HG02610 (cell line): ENCODE data around the gene ALAS1.
A peak's percentile ranks its signal among the peaks of the same experiment; 100 is the strongest.

ENCODE experiments used
- ATAC-seq: cut with Tn5 transposase; IDR thresholded peaks from one replicate; pipeline ENCODE4 v1.9.1; 2021; ENCODE audit warnings: mild to moderate bottlenecking, moderate library complexity; ENCODE audit not compliant: unreplicated experiment

The ALAS1 gene

GRCh38 chr3:52220380-52221026, 22.5 kb downstream of the ALAS1 start:
- ATAC-seq, result no peak

- no peak for ATAC-seq
These were observed 23.2 kb downstream of the ALAS1 start for GRCh38 chr3:52221141-52221562.

GRCh38 chr3:52221563-52222318, 23.8 kb downstream of the ALAS1 start:
- ATAC-seq, result no peak

- no peak for ATAC-seq
These were observed 24.6 kb downstream of the ALAS1 start for GRCh38 chr3:52222319-52223221.

- no peak for ATAC-seq
These were observed 25.8 kb downstream of the ALAS1 start for GRCh38 chr3:52223449-52224408.

GRCh38 chr3:52225452-52226228, 27.7 kb downstream of the ALAS1 start, which contains the start of gene TLR9:
TSS of gene TLR9 (minus strand) at chr3:52225645. CDS start at chr3:52225529, 116 bp downstream.
- ATAC-seq, result peak; percentile 81

GRCh38 chr3:52226229-52226817, 28.4 kb downstream of the ALAS1 start:
- ATAC-seq, result no peak

- ATAC-seq, result no peak
These were observed 29.2 kb downstream of the ALAS1 start for GRCh38 chr3:52227117-52227516.

- no peak for ATAC-seq
These were observed 29.8 kb downstream of the ALAS1 start for GRCh38 chr3:52227766-52228165.

GRCh38 chr3:52228266-52228665, 30.3 kb downstream of the ALAS1 start:
- ATAC-seq, result no peak

GRCh38 chr3:52228751-52229291, 30.9 kb downstream of the ALAS1 start:
- no peak for ATAC-seq

- ATAC-seq, result no peak
These were observed 31.7 kb downstream of the ALAS1 start for GRCh38 chr3:52229656-52230055.

GRCh38 chr3:52230461-52230860, 32.5 kb downstream of the ALAS1 start:
- no peak for ATAC-seq

GRCh38 chr3:52230889-52231499, 33.0 kb downstream of the ALAS1 start:
- no peak for ATAC-seq

GRCh38 chr3:52231502-52232278, 33.7 kb downstream of the ALAS1 start:
- no peak for ATAC-seq

GRCh38 chr3:52232279-52233107, 34.5 kb downstream of the ALAS1 start:
- ATAC-seq, result no peak

- no peak for ATAC-seq
These were observed 35.2 kb downstream of the ALAS1 start for GRCh38 chr3:52233108-52233591.
